ENCODE measurements around the gene PGP.

PGP gene

DNA sequence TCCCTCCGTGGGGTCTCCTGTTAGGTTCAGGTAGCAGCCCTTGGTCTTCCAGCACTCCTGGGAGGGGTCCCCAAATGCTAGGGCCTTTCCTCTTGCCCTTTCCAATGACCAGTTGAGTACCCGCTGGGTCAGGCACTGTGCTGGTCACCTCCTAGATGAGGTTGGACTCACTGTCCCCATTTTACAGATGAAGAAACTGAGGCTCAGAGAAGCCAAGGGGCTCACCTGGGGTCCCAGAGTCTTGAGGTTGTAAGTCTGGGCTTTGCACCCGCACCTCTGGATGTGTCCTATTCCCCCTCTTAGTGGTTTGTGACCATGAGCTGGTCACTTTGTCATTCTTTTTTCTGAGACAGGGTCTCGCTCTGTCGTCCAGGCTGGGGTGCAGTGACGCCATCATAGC lies 16.9 kb downstream of the PGP start:
- DNase-seq: no peak

DNA sequence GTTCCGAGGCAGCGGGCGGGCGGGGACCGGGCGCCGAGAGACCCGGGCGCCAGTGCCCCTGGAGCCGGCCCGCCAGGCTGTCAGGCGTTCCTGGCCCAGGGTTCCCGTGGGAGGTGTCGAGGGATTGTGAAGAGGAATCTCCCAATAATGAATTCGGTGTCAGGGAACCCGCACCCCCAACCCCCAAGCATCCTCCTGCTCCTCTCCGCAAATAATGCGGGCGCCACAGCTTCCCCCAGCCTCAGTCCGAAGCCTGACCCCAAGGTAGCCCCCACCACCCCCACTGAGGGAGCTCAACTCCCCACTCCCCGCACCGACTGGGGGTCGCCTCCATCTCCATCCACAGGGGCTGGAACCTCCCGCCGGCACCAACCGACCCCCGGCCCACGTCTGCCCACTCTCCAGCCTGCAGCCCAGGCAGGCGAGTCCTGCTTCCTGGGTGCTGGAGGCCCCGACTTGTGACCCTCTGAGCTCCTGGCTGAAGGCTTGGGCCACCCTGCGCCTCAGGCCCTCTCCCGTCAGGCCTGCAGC lies 17.6 kb downstream of the PGP start:
- no peak for DNase-seq

DNA sequence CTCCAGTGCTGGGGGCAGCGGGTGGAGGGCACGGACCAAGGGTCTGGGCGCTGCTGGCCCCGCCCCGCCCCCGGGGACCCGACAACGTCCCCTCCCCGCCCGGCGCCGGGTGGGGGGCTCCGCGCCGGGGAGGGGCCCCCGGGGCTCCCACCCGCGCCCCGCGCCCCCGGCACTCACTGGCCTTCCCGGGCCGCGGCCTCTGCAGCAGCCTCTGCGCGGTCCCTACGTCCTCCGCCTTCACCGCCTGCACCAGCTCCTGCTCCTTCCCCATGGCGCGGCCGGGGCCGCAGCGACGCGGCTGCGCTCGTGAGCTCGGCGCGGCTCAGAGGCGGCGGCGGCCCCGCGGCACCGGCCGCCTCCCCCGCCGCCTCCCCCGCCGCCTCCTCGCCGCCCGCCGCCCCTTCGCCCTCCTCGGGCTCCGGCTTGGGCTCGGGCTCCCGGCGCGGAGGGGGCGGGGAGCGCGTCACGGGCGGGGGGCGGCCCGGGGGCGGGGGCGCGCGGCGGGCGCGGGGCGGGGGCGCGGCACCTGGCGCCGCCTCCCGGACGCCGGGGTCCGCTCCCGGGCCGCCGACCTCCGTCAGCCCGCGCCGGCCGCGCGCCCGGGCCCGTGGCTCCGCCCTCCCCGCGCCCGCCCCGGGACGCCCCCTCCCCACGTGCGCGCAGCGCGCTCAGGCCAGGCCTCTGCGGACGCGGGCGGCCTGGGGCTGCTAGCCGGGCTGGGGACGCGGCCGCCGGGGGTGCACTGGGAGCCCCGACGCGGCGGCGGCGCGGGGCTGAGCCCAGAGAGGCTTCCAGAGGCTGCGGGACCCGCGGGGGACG lies 18.3 kb downstream of the PGP start, which contains the start of gene CASKIN1:
CASKIN1 (minus strand) TSS at position 444 of the 819 bp plus-strand sequence; CDS start at position 271, 173 bp downstream.
- no peak for DNase-seq

DNA sequence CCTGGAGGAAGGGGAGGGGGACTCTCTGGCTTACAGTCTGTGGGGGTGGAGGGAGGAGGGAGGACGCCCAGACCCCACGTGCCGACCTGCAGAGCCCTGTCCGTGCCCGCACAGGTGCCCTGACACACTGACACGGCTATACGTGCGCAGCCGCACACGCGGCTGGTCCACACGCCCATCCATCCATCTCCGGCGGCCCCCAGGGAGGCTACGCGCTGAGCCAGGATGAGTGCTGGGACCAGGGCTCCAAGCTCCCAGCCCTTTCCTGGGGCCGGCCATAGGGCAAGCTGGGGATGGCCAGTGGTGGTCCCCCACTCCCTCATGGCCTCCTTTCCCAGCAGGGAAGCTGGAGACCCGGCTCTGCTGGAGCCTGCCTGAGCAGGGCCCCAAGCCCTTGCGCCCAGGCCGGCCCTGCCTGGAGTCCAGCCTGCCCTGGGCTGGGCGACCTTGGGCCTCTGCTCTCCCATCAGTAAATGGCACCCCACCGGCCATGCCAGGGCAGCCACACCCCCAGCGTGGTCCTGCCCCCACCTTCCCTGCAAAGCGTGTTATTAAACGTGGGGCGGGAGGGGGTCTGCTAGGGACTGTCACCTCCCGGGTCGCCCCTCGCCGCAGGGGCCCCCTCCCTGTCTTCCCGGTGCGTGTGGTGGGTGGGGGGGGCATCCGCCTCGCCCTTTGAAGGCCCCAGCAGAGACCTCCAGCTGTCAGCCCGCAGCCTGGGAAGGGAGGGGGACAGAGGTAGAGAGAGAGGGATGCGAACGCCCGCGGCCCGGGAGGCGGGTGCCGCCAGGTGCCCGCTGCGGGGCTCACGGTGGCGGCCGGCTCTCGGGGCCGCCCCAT lies 19.1 kb downstream of the PGP start:
- DNase-seq: no peak

- DNase-seq: peak; percentile 26
These were observed 19.8 kb downstream of the PGP start for GRCh38 chr16:2194852-2195321.

DNA sequence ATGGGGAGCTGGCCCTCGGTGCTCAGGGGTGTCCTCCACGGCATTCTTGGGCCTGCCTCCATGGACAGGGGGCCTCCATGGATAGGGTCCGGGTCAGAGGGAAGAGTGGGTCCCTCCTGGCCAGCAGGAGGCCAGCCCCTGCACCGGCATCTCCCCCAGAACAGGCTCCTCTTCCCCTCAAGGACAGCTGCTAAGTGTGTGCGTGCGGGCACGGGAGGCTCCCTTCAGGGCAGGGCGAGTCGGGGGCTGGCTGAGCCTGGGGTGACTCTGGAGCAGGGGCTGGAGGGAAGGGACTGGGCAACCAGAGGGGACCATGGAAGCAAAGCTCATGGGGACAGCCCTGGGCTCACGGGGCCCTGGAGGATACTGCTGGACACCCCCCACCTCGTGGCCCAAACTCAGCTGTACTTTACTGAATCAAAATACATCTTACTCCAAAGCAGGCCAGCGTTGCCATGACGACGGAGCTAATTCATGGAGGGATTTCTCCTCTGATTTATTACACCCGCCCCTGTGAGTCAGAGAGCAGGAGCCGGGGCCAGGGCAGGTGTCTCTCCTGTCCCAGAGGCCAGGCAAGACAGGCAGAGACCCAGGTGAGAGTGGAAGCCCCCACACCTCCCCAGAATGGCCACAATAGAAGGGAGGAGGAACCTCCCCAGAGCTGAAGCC lies 20.3 kb downstream of the PGP start:
- DNase-seq: no peak

GRCh38 chr16:2191446-2191706 lies 23.3 kb downstream of the PGP start:
- DNase-seq: no peak

GRCh38 chr16:2190659-2191445 lies 23.8 kb downstream of the PGP start:
- DNase-seq: no peak

GRCh38 chr16:2190002-2190658 lies 24.5 kb downstream of the PGP start:
- DNase-seq: no peak

DNA sequence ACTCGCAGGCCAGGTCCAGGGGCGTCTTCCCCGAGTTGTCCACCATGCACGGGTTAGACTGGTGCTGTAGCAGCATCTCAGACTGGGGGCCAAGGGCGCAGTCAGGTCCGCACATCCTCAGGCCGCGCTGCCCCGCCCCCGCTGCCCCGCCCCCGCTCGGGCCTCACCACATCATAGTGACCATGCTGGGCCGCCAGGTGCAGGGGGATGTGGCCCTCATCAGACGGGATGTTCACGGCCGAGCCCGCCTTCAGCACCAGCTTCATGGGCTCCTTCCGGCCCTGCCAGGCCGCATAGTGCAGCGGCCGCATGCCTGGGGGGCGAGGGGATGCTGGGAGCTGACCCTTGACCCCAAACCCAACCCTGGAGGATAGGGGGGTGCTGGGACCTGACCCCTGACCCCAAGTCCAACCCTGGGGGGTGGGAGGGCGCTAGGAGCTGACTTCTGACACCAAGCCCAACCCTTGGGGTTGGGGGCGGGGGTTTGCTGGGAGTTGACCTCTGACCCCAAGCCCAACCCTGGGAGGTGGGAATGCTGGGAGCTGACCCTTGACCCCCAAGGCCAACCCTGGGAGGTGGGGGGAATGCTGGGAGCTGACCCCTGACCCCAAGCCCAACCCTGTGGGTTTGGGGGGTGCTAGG lies 25.3 kb downstream of the PGP start:
- DNase-seq: no peak

- no peak for DNase-seq
These were observed 26.2 kb downstream of the PGP start for GRCh38 chr16:2188395-2188794.

DNA sequence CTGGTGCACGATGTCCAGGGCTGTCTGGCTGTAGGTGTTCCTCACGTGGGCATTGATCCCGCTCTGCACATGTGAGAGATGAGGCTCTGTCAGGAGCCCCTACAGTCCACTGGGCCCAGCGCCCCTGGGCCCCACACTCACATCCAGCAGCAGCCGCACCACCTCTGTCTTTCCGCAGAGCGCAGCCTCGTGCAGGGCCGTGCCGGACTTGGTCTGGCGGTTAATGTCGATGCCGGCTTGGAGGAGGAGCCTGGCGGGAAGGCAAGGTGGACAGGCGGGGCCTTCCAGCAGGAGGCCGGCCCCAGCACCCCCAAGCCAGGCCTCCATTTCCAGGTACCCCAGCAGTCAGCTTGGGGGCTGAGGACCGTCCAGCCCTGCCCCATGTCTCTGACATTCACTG lies 27.4 kb downstream of the PGP start:
- DNase-seq: no peak

- DNase-seq: no peak
These were observed 28.1 kb downstream of the PGP start for GRCh38 chr16:2186505-2186904.

GRCh38 chr16:2186064-2186463 lies 28.6 kb downstream of the PGP start:
- no peak for DNase-seq

DNA sequence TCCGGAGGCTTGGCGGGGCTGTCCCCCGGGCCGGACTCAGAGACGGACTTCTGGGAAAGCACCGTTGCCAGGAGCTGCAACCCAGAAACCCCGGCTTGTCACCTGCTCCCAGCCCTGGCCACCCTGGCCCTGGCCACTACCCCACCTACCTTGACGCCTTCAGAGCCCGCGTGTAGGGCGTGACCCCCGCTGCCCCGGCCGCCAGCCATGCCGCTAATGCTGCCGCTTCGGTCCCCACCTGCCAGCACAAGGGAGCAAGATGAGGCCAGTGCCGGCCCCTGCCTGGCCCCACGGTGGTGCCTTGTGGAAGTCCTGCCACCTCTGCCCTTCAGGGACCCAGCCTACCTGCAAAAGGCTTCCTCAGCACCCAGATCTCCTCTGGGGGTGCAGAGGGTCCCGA lies 29.7 kb downstream of the PGP start:
- no peak for DNase-seq

DNA sequence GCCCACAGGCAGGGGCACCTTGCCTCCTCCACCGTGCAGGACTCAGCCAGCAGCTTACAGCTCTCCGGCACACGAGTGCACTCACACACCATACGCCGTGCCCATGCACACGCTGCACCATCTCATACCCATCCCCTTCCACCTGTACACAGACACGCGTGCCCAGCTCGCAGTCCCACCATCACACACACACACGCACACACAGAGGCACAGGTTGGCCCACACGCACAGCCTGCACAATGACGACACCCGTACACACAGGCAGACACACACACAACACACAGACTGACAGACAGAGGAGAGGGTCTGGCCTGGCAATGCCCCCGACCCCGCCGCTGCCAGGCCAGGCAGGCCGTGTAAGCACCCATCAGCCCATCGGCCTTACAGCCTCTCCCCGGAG lies 30.3 kb downstream of the PGP start:
- no peak for DNase-seq

DNA sequence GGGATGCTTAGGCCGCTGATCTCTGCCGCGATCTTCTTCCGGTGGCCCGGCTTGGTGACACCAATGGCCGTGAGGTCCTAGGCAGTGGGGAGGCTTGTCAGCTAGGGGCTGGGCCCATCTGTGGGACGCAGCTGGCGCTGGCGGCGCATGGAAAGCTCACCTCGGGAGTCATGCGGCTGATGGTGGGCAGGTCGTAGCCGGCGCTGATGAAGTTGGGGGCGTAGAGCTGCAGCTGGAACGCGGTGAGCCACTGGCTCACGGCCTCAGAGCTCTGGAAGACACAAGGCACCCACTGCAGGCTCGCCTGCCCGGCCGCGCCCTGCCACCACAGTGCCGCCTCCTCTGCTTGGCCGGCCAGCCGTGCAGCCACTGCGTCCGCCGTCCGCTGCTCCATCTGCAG lies 31.0 kb downstream of the PGP start:
- DNase-seq: no peak

- no peak for DNase-seq
These were observed 32.7 kb downstream of the PGP start for GRCh38 chr16:2181952-2182351.

- no peak for DNase-seq
These were observed 33.4 kb downstream of the PGP start for GRCh38 chr16:2180962-2181923.

DNA sequence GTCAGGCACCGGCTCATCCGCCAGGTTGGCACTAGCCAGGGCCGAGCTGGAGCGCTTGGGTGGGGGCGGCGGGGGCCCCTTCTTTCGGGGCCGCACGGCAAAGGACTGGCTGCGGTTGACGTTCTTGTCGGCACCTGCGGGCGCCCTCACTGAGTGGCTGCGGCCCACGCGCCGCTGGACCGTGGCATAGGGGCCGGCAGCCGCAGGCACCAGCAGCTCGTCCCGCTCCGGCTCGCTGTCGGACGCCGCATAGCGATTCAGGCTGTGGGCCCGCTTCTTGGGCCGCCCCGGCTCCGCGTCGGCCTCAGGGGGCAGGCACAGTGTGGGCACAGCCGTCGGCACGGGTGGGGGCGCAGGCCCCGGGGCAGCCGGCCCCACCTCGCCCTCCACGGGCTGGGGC lies 34.2 kb downstream of the PGP start:
- DNase-seq: no peak

All from GF-D8 (cell line).